ENCODE data around the gene UROC1.

Gene UROC1

DNA sequence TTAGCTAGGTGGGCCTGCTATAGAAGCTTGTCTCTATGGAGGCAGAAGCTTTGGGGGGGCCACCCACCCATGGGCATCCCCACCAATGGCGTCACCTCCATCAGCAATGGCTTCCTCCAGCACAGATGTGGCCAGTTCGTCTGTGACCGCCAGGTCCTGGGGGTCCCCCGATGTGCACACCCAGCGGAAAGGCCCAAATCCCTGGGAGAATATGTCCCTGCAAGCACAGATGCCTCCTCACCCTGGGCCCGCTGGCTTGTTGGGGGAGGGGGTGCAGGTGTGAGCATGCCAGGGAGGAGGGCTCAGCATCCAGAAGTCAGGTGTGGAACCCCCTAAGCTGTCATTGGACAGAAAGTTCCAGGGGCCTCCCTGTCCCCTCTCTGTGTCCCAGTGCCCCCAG lies 19.6 kb downstream of the UROC1 start:
- no peaks in the 10 kb centered on the region for H3K27me3 ChIP-seq (ENCODE audit: insufficient read depth, low read depth)
- H4K20me1 ChIP-seq (ENCODE audit: insufficient read depth) = no peaks in the 10 kb centered on the region
- H2AFZ ChIP-seq (ENCODE audit: low read depth) = no peak overlapping the region
- H3K4me2 ChIP-seq = no peak overlapping the region
- H3K27ac ChIP-seq = no peak overlapping the region
- no peak overlapping the region for H3K4me3 ChIP-seq (IDR thresholded peaks at IDR 0.05; ENCODE audit: insufficient read depth, low read depth, low read length)
- no peaks in the 10 kb centered on the region for H3K79me2 ChIP-seq (ENCODE audit: insufficient read depth, low read depth)
- peaks cover 14% of the 10 kb centered on the region for H3K4me1 ChIP-seq (ENCODE audit: low read depth, poor library complexity, severe bottlenecking)
- no peaks in the 10 kb centered on the region for H3K36me3 ChIP-seq (ENCODE audit: insufficient read depth)
- TF ChIP-seq, protein P1, sequence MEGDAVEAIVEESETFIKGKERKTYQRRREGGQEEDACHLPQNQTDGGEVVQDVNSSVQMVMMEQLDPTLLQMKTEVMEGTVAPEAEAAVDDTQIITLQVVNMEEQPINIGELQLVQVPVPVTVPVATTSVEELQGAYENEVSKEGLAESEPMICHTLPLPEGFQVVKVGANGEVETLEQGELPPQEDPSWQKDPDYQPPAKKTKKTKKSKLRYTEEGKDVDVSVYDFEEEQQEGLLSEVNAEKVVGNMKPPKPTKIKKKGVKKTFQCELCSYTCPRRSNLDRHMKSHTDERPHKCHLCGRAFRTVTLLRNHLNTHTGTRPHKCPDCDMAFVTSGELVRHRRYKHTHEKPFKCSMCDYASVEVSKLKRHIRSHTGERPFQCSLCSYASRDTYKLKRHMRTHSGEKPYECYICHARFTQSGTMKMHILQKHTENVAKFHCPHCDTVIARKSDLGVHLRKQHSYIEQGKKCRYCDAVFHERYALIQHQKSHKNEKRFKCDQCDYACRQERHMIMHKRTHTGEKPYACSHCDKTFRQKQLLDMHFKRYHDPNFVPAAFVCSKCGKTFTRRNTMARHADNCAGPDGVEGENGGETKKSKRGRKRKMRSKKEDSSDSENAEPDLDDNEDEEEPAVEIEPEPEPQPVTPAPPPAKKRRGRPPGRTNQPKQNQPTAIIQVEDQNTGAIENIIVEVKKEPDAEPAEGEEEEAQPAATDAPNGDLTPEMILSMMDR (conservative IDR thresholded peaks at IDR 0.05; ENCODE audit: low read depth, low read length) = no peak
- no peak overlapping the region for H3K9ac ChIP-seq

DNA sequence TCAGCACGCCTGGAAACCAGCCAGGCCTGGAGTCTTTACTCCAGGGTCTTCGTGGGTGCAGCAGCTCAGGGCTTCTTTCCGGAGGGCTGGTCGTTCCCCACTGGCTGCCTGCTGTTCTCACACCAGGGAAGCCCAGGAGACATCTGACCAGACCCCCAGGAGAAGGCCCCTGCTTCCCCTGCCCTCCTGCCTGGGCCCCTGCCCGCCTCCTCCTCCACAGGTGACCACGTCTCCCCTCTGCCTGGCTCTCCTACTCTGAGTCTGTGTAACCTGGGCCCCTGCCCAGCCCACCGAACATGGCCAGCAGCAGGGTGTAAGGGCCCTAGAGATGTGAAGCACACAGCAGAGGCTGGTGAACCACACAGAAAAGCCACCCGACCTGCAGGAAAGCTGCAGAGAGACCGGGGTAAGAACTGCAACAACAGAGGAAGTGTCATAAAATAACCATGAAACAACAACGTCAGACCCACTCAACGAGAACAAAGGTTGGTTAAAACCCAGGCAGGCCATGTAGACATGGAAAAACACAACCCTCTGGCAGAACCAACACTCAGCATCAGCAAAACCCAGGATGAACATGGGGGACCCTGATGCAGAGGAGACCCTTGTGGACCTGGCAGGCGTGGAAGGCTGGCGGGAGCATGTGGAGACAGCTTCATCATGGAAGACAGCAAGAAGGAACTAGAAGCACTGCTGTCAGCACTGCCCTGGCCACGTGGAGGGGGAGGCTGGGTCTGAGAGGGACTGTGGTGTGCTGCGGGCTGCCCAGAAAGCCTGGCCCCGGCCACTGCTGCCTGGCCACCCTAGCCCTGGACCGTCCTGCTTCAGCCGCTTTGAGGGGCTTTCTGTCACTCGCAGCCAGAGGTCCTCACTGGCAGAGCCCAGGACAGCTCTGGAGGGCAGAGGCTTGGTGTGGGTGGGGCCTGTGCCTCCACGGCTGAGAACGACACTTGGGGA lies 20.4 kb downstream of the UROC1 start:
- Histone ChIP-seq H2AFZ (ENCODE audit: low read depth) (no peak overlapping the region), H3K4me2 (no peak overlapping the region), H3K9ac (no peak overlapping the region), H3K27ac (no peak overlapping the region), H3K4me3 (IDR thresholded peaks at IDR 0.05; ENCODE audit: insufficient read depth, low read depth, low read length) (no peak overlapping the region), H3K4me1 (ENCODE audit: low read depth, poor library complexity, severe bottlenecking) (peaks cover 18% of the 10 kb centered on the region), H3K79me2 (ENCODE audit: insufficient read depth, low read depth) (no peaks in the 10 kb centered on the region), H4K20me1 (ENCODE audit: insufficient read depth) (no peaks in the 10 kb centered on the region), H3K27me3 (ENCODE audit: insufficient read depth, low read depth) (no peaks in the 10 kb centered on the region), H3K36me3 (ENCODE audit: insufficient read depth) (no peaks in the 10 kb centered on the region)
- TF ChIP-seq, protein P1 (conservative IDR thresholded peaks at IDR 0.05; ENCODE audit: low read depth, low read length) = no peak

DNA sequence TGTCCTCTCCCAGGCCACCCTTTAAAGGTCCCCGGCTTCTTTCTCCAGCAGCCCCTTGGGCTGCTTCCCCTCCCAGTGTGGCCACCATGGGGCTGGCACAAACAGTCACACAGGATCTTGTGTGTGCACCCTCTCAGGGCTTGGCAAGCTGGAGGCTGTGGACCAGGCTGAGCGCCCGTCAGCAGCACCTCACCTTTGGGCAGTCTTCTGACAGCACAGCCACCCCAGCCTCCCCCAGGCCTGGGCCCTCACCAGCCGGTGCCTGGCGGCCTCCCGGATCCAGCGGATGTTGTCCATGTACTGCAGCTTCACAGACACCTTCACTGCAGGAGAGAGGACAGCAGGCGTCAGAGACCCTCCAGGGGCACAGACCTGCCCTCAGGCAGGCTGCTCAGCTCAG lies 21.8 kb downstream of the UROC1 start:
- Histone ChIP-seq H3K4me2 (no peak overlapping the region), H3K9ac (no peak overlapping the region), H3K36me3 (ENCODE audit: insufficient read depth) (no peaks in the 10 kb centered on the region), H3K27me3 (ENCODE audit: insufficient read depth, low read depth) (no peaks in the 10 kb centered on the region), H3K4me1 (ENCODE audit: low read depth, poor library complexity, severe bottlenecking) (peaks cover 18% of the 10 kb centered on the region), H3K79me2 (ENCODE audit: insufficient read depth, low read depth) (no peaks in the 10 kb centered on the region), H3K4me3 (IDR thresholded peaks at IDR 0.05; ENCODE audit: insufficient read depth, low read depth, low read length) (no peak overlapping the region), H2AFZ (ENCODE audit: low read depth) (no peak overlapping the region), H4K20me1 (ENCODE audit: insufficient read depth) (no peaks in the 10 kb centered on the region), H3K27ac (no peak overlapping the region)
- TF ChIP-seq, protein P1 (conservative IDR thresholded peaks at IDR 0.05; ENCODE audit: low read depth, low read length) = no peak

DNA sequence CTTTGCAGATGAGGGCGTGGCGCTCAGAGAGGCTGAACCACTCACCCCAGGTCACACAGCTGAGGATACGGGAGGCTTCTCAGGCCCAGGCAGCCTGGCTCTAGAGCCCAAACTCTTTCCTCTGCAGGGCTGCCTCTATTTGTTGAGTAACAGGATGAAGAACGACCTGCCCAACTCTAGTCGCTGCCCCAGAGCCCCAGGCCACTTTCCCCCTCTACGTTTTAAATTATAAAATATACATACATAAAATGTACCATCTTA lies 22.7 kb downstream of the UROC1 start:
- Histone ChIP-seq H3K36me3 (ENCODE audit: insufficient read depth) (no peaks in the 10 kb centered on the region), H2AFZ (ENCODE audit: low read depth) (no peak overlapping the region), H3K27ac (no peak overlapping the region), H3K4me1 (ENCODE audit: low read depth, poor library complexity, severe bottlenecking) (peaks cover 18% of the 10 kb centered on the region), H4K20me1 (ENCODE audit: insufficient read depth) (no peaks in the 10 kb centered on the region), H3K4me3 (IDR thresholded peaks at IDR 0.05; ENCODE audit: insufficient read depth, low read depth, low read length) (no peak overlapping the region), H3K79me2 (ENCODE audit: insufficient read depth, low read depth) (no peaks in the 10 kb centered on the region), H3K27me3 (ENCODE audit: insufficient read depth, low read depth) (no peaks in the 10 kb centered on the region), H3K4me2 (no peak overlapping the region), H3K9ac (no peak overlapping the region)
- TF ChIP-seq, protein P1 (conservative IDR thresholded peaks at IDR 0.05; ENCODE audit: low read depth, low read length) = no peak
